H9 (cell line): ENCODE data around the gene GPN3. TPM values are rescaled to one million over a fixed set of nuclear protein-coding genes. Genes with fewer than 3 reads are reported as not detected.

ENCODE experiments used
- DNase-seq: peaks from one replicate; pipeline ENCODE4 v3.0.0-alpha.2; 2017
- H2AFZ ChIP-seq: one replicate; pipeline ENCODE4 v1.6.1; 2013; ENCODE audit warnings: mild to moderate bottlenecking, low read length, control low read depth, moderate library complexity
- H2AK5ac ChIP-seq: 2 replicates; pipeline ENCODE4 v1.6.1; 2013; ENCODE audit warnings: low read length, control low read depth, mixed read lengths; ENCODE audit not compliant: insufficient read length
- H2BK120ac ChIP-seq: one replicate; pipeline ENCODE4 v1.6.1; 2013; ENCODE audit warnings: low read depth, mild to moderate bottlenecking, low read length, control low read depth, inconsistent platforms; ENCODE audit not compliant: poor library complexity, severe bottlenecking
- H2BK12ac ChIP-seq: 2 replicates; pipeline ENCODE4 v1.6.1; 2013; ENCODE audit warnings: low read length, control low read depth, mixed read lengths, low read depth; ENCODE audit not compliant: insufficient read length
- H2BK15ac ChIP-seq: 2 replicates; pipeline ENCODE4 v1.6.1; 2013; ENCODE audit warnings: low read depth, low read length, control low read depth
- H2BK20ac ChIP-seq: one replicate; pipeline ENCODE4 v1.6.1; 2013; ENCODE audit warnings: low read depth, mild to moderate bottlenecking, low read length, control low read depth, inconsistent platforms; ENCODE audit not compliant: poor library complexity, severe bottlenecking
- H2BK5ac ChIP-seq: 2 replicates; pipeline ENCODE4 v1.6.1; 2013; ENCODE audit warnings: low read length, control low read depth, mixed read lengths; ENCODE audit not compliant: insufficient read length
- H3K14ac ChIP-seq: 2 replicates; pipeline ENCODE4 v1.6.1; 2013; ENCODE audit warnings: low read length, control low read depth; ENCODE audit not compliant: insufficient read depth
- H3K18ac ChIP-seq: 2 replicates; pipeline ENCODE4 v1.6.1; 2013; ENCODE audit warnings: low read depth, mild to moderate bottlenecking, mixed read lengths, low read length, control low read depth; ENCODE audit not compliant: insufficient read length
- H3K23ac ChIP-seq: 2 replicates; pipeline ENCODE4 v1.6.1; 2013; ENCODE audit warnings: low read length, control low read depth, mixed read lengths, low read depth; ENCODE audit not compliant: insufficient read length
- H3K23me2 ChIP-seq: 2 replicates; pipeline ENCODE4 v1.6.1; 2013; ENCODE audit warnings: low read depth, mild to moderate bottlenecking, mixed read lengths, low read length, control low read depth; ENCODE audit not compliant: insufficient read length, poor library complexity, severe bottlenecking
- H3K27ac ChIP-seq: 2 replicates; pipeline ENCODE4 v1.5.1; 2013; ENCODE audit warnings: low read length, control low read depth, mixed read lengths, low read depth; ENCODE audit not compliant: insufficient read length
- H3K27me3 ChIP-seq: 2 replicates; pipeline ENCODE4 v1.6.1; 2013; ENCODE audit warnings: low read length, control low read depth, inconsistent platforms; ENCODE audit not compliant: insufficient read depth
- H3K4ac ChIP-seq: 2 replicates; pipeline ENCODE4 v1.6.1; 2013; ENCODE audit warnings: low read depth, mild to moderate bottlenecking, control low read depth, inconsistent platforms, low read length, moderate library complexity
- H3K4me1 ChIP-seq: 2 replicates; pipeline ENCODE4 v1.6.1; 2013; ENCODE audit warnings: low read length, control low read depth, inconsistent platforms; ENCODE audit not compliant: insufficient read depth
- H3K4me2 ChIP-seq: 2 replicates; pipeline ENCODE4 v1.6.1; 2013; ENCODE audit warnings: low read length, control low read depth, mixed read lengths; ENCODE audit not compliant: insufficient read length, insufficient read depth
- H3K56ac ChIP-seq: 2 replicates; pipeline ENCODE4 v1.6.1; 2013; ENCODE audit warnings: low read depth, mild to moderate bottlenecking, mixed read lengths, low read length, control low read depth; ENCODE audit not compliant: insufficient read length
- H3K79me1 ChIP-seq: 2 replicates; pipeline ENCODE4 v1.6.1; 2013; ENCODE audit warnings: low read depth, mild to moderate bottlenecking, moderate library complexity, low read length, control low read depth, inconsistent platforms; ENCODE audit not compliant: insufficient read depth, poor library complexity, severe bottlenecking
- H3K79me2 ChIP-seq: 2 replicates; pipeline ENCODE4 v1.6.1; 2013; ENCODE audit warnings: low read length, control low read depth, inconsistent platforms; ENCODE audit not compliant: insufficient read depth
- H3K9ac ChIP-seq: 2 replicates; pipeline ENCODE4 v1.6.1; 2013; ENCODE audit warnings: low read length, control low read depth, mixed read lengths; ENCODE audit not compliant: insufficient read length; ENCODE audit errors: extremely low read depth
- H3K9me3 ChIP-seq: one replicate; pipeline ENCODE4 v1.6.1; 2013; ENCODE audit warnings: low read depth, low read length, inconsistent platforms; ENCODE audit not compliant: control insufficient read depth
- H3T11ph ChIP-seq: one replicate; pipeline ENCODE4 v1.6.1; 2013; ENCODE audit warnings: mild to moderate bottlenecking, low read length, control low read depth, inconsistent platforms
- H4K20me1 ChIP-seq: one replicate; pipeline ENCODE4 v1.6.1; 2013; ENCODE audit not compliant: control insufficient read depth, insufficient read length, insufficient read depth
- H4K5ac ChIP-seq: 2 replicates; pipeline ENCODE4 v1.6.1; 2013; ENCODE audit warnings: low read depth, mild to moderate bottlenecking, mixed read lengths, low read length, control low read depth; ENCODE audit not compliant: insufficient read length
- H4K8ac ChIP-seq: replicated peaks from 2 replicates; pipeline ENCODE4 v1.6.1; 2013; ENCODE audit warnings: low read length, control low read depth, mixed read lengths, low read depth; ENCODE audit not compliant: insufficient read length
- H4K91ac ChIP-seq: 2 replicates; pipeline ENCODE4 v1.6.1; 2013; ENCODE audit warnings: low read depth, mild to moderate bottlenecking, moderate library complexity, mixed read lengths, low read length, control low read depth; ENCODE audit not compliant: insufficient read length
- H3K27ac Mint-ChIP-seq, 3 experiments: 2 replicates in 2 of 3; 3 replicates in 1 of 3; pipeline ENCODE4 v1.8.0; 2020 to 2021; ENCODE audit warnings: mixed read lengths in 3 of 3, mild to moderate bottlenecking in 1 of 3, moderate library complexity in 1 of 3
- H3K27me3 Mint-ChIP-seq: 2 replicates; pipeline ENCODE4 v1.8.0; 2021; ENCODE audit warnings: low read depth, mild to moderate bottlenecking, moderate library complexity, mixed read lengths
- H3K36me3 Mint-ChIP-seq, 3 experiments: 2 replicates in 2 of 3; 3 replicates in 1 of 3; pipeline ENCODE4 v1.8.0; 2020 to 2021; ENCODE audit warnings: low read depth in 3 of 3, mixed read lengths in 3 of 3; ENCODE audit not compliant: insufficient read depth in 1 of 3
- H3K4me1 Mint-ChIP-seq, 2 experiments: 2 replicates each; pipeline ENCODE4 v1.8.0; 2020; ENCODE audit warnings: mixed read lengths in 2 of 2
- H3K4me3 Mint-ChIP-seq, 2 experiments: 2 replicates in 1 of 2; 3 replicates in 1 of 2; pipeline ENCODE4 v1.8.0; 2020 to 2021; ENCODE audit warnings: mild to moderate bottlenecking in 2 of 2, mixed read lengths in 2 of 2, moderate library complexity in 1 of 2
- H3K9me3 Mint-ChIP-seq, 2 experiments: 2 replicates in 1 of 2; 3 replicates in 1 of 2; pipeline ENCODE4 v1.8.0; 2020; ENCODE audit warnings: mild to moderate bottlenecking in 2 of 2, mixed read lengths in 2 of 2, moderate library complexity in 1 of 2
- CTCF ChIP-seq: fragments of 200-600 bp; sonication (generic); conservative IDR thresholded peaks from 3 replicates; pipeline ENCODE4 v1.8.0; 2021; ENCODE audit warnings: antibody characterized with exemption, mild to moderate bottlenecking
- WGBS: extraction: QIAGEN DNeasy Blood & Tissue Kit; methylation state at CpG from one replicate; pipeline ENCODE4 v1.1.7; 2013; ENCODE audit warnings: missing lambda C conversion rate, low lambda C conversion rate, mixed read lengths; ENCODE audit not compliant: insufficient read length; ENCODE audit errors: extremely low coverage; 5-methylcytosine and 5-hydroxymethylcytosine counted together
- total RNA-seq: library from RNA; stranded (reverse); gene quantifications from 2 replicates; pipeline ENCODE4 v1.2.1, GENCODE V29; 2021

GPN3 gene
- total RNA-seq, 1 experiment from 2014 or later: 45.3 TPM

GRCh38 chr12:110516995-110517394 lies 48.9 kb upstream of the GPN3 start:
- Histone ChIP-seq H2AFZ (no peak overlapping the region), H3K56ac (no peak overlapping the region), H3K4ac (no peak overlapping the region), H3K14ac (no peak overlapping the region), H3K9ac (no peak overlapping the region), H3K27me3 (no peaks in the 10 kb centered on the region), H3K9me3 (no peaks in the 10 kb centered on the region), H4K91ac (no peak overlapping the region), H2BK20ac (no peak overlapping the region), H4K20me1 (no peaks in the 10 kb centered on the region), H2BK15ac (no peak overlapping the region), H3T11ph (no peak overlapping the region), H2AK5ac (no peak overlapping the region), H3K18ac (no peak overlapping the region), H2BK120ac (no peak overlapping the region), H3K23ac (no peak overlapping the region), H2BK12ac (no peak overlapping the region), H3K79me2 (no peaks in the 10 kb centered on the region), H4K8ac (no peak overlapping the region), H3K27ac (no peak overlapping the region), H2BK5ac (no peak overlapping the region), H3K79me1 (no peaks in the 10 kb centered on the region), H3K4me1 (no peaks in the 10 kb centered on the region), H3K23me2 (no peaks in the 10 kb centered on the region), H3K4me2 (no peak overlapping the region), H4K5ac (no peak overlapping the region)
- no peaks in the 10 kb centered on the region; the same call in 1 of the 2 replicates for H3K27me3 Mint-ChIP-seq
- H3K9me3 Mint-ChIP-seq: no peaks in the 10 kb centered on the region
- no peak for DNase-seq
- no peak for TF ChIP-seq CTCF
- no CpG with 5 or more reads among the region's 3 CpGs for WGBS
- no peak overlapping the region for H3K27ac Mint-ChIP-seq
- no peaks in the 10 kb centered on the region for H3K36me3 Mint-ChIP-seq
- no peaks in the 10 kb centered on the region for H3K4me1 Mint-ChIP-seq
- no peak overlapping the region for H3K4me3 Mint-ChIP-seq
